ENCODE data around the gene RESF1. TPM values are rescaled to one million over a fixed set of nuclear protein-coding genes. Genes with fewer than 3 reads are reported as not detected.
A peak's percentile ranks its signal among the peaks of the same experiment; 100 is the strongest.

Gene RESF1
- total and polyA plus RNA-seq, 2 of the 13 experiments (the other 11 are each of a cell fraction or from before 2014, with no cell fraction given) = 7.9 to 16.8 TPM

DNA sequence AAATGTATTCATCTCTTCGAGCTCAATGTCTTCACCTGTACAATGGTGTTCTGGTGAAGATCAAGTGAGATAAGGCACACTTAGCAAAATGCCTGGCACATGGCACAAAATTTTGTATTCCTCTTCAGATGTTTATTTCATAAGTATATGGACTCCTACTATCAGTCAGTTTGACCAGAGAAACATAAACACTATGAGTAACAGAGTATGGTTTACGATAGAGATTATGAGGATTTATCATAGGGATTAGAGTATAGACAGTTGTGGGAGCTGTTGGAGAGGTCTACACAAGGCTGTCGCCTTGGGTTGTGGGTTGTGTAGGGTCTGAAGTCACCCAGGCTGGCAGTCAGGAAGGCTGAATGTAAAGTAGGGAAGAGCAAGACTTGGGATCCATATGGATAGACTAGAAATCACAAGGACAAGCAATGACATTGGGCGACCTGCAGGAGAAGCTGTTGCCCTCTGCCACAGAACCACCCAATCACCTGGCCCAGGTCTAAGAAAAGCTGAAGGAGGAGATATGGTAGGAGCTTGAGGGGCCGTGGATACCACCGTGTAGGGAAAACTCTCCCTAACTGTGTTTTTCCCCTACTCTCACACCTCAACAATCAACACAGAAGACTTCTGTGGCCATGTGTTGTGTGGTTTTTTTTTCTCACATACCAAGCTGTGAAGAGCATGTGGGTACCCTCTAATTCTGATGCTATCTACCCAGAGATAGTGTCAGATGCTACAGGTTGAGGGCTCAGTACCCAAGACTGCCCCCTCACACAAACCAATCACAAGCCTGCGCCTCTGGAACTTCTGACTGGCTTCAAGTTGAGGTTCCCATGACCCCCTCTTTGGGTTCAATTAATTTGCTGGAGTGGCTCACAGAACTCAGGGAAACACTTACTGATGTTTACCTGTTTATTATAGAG is 27.2 kb upstream of the RESF1 start:
- H3K4me3 ChIP-seq (replicated peaks in 1 of 3; ENCODE audit: insufficient read depth in 1 of 3, low read depth in 2 of 3, low read length in 3 of 3) = no peak overlapping the region
- H3K4me2 ChIP-seq (ENCODE audit: low read depth, low read length) = no peak overlapping the region
- FAIRE-seq (no peak), ATAC-seq (no peak), DNase-seq (ENCODE audit: low spot score) (no peak)
- H2AFZ ChIP-seq (ENCODE audit: low read length) = no peak overlapping the region
- no peak overlapping the region for H3K27ac ChIP-seq (ENCODE audit: extremely low read length, insufficient read depth, low read length)
- BruUV-seq (replicated peaks) = no TSS peak
- no peaks in the 10 kb centered on the region for H3K36me3 ChIP-seq (replicated peaks in 1 of 2; ENCODE audit: control insufficient read depth in 1 of 2, insufficient read depth in 2 of 2, low read length in 2 of 2)
- no peaks in the 10 kb centered on the region for H3K9me3 ChIP-seq (ENCODE audit: low read length)
- no peak overlapping the region for H3K9ac ChIP-seq (ENCODE audit: insufficient read depth, low read depth, low read length)
- H3K79me2 ChIP-seq (ENCODE audit: insufficient read depth, low read length) = no peaks in the 10 kb centered on the region
- in situ Hi-C loops (cut with HindIII; ENCODE audit: extremely low pct_ligation_motif_present, low pct_unique_long_range_greater_than_20kb) (no loop called here), intact Hi-C loops (cut with micrococcal nuclease; ENCODE audit: unreplicated experiment) (no loop called here)
- TF ChIP-seq, protein P1, sequence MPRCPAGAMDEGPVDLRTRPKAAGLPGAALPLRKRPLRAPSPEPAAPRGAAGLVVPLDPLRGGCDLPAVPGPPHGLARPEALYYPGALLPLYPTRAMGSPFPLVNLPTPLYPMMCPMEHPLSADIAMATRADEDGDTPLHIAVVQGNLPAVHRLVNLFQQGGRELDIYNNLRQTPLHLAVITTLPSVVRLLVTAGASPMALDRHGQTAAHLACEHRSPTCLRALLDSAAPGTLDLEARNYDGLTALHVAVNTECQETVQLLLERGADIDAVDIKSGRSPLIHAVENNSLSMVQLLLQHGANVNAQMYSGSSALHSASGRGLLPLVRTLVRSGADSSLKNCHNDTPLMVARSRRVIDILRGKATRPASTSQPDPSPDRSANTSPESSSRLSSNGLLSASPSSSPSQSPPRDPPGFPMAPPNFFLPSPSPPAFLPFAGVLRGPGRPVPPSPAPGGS (CRISPR knock-in tag; IDR thresholded peaks at IDR 0.05) = no peak
- TF ChIP-seq, protein P2, sequence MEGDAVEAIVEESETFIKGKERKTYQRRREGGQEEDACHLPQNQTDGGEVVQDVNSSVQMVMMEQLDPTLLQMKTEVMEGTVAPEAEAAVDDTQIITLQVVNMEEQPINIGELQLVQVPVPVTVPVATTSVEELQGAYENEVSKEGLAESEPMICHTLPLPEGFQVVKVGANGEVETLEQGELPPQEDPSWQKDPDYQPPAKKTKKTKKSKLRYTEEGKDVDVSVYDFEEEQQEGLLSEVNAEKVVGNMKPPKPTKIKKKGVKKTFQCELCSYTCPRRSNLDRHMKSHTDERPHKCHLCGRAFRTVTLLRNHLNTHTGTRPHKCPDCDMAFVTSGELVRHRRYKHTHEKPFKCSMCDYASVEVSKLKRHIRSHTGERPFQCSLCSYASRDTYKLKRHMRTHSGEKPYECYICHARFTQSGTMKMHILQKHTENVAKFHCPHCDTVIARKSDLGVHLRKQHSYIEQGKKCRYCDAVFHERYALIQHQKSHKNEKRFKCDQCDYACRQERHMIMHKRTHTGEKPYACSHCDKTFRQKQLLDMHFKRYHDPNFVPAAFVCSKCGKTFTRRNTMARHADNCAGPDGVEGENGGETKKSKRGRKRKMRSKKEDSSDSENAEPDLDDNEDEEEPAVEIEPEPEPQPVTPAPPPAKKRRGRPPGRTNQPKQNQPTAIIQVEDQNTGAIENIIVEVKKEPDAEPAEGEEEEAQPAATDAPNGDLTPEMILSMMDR (CRISPR knock-in tag; IDR thresholded peaks at IDR 0.05) = peak; percentile 23; the same call in 1 of the 2 replicates
- no peak for TF ChIP-seq TCF12 (IDR thresholded peaks at IDR 0.05)
- no peak for TF ChIP-seq TCF12 (CRISPR knock-in tag; IDR thresholded peaks at IDR 0.05)
- peak; percentile 26; the same call in 1 of the 2 replicates for TF ChIP-seq SMC3 (IDR thresholded peaks at IDR 0.05; ENCODE audit: low read length)
- no peak for TF ChIP-seq GATAD1 (CRISPR knock-in tag; IDR thresholded peaks at IDR 0.05)
- TF ChIP-seq ZFP91 (CRISPR knock-in tag; IDR thresholded peaks at IDR 0.05; ENCODE audit: borderline replicate concordance) = no peak
- peak; percentile 27 for TF ChIP-seq STAG1 (CRISPR knock-in tag; IDR thresholded peaks at IDR 0.05)
- TF ChIP-seq CBX2 (IDR thresholded peaks at IDR 0.05; ENCODE audit: low read depth, low read length) = no peak
- TF ChIP-seq CBX2 (CRISPR knock-in tag; IDR thresholded peaks at IDR 0.05; ENCODE audit: low read depth) = no peak
- TF ChIP-seq SIX1 (CRISPR knock-in tag; IDR thresholded peaks at IDR 0.05; ENCODE audit: borderline replicate concordance) = no peak
- WGBS (ENCODE audit: low lambda C conversion rate) = 43% methylated on average over 7 of the region's 7 CpGs
- H4K20me1 ChIP-seq (ENCODE audit: insufficient read depth, low read length) = no peaks in the 10 kb centered on the region
- ChIA-PET CTCF (ENCODE audit: low intra/inter-chr PET ratio, low total read pairs) (no interaction called here), POLR2A (interaction anchor here (1.0 kb wide), 1 partner anchor 27 kb away, joined by 3 read pairs; the partner anchor contains the start of gene RESF1)
- no peaks in the 10 kb centered on the region for H3K4me1 ChIP-seq (ENCODE audit: insufficient read depth, low read length)
- H3K27me3 ChIP-seq (ENCODE audit: control insufficient read depth in 1 of 2, insufficient read depth in 2 of 2, low read length in 2 of 2) = no peaks in the 10 kb centered on the region; a peak in 1 of 5 replicates
